Measurements from ENCODE around the gene GLMN. TPM values are rescaled to one million over a fixed set of nuclear protein-coding genes. Genes with fewer than 3 reads are reported as not detected.

GLMN gene
- total and polyA plus RNA-seq, 2 donors = 17.9 to 33.2 TPM

GRCh38 chr1:92219028-92219427, 79.8 kb downstream of the GLMN start:
- Histone ChIP-seq H3K9me3 (ENCODE audit: control insufficient read depth in 2 of 2, insufficient read depth in 1 of 2, low read length in 1 of 2) (no peaks in the 10 kb centered on the region), H3K4me1 (ENCODE audit: control insufficient read depth in 2 of 2, insufficient read depth in 2 of 2, low read length in 2 of 2) (no peaks in the 10 kb centered on the region), H3K27ac (ENCODE audit: low read depth in 1 of 2, low read length in 1 of 2) (no peak overlapping the region), H3K36me3 (ENCODE audit: control insufficient read depth in 2 of 2, insufficient read depth in 2 of 2, low read length in 1 of 2) (no peaks in the 10 kb centered on the region), H3K4me3 (ENCODE audit: low read length in 2 of 2) (no peak overlapping the region), H3K27me3 (ENCODE audit: control insufficient read depth in 2 of 2, insufficient read depth in 1 of 2, low read length in 1 of 2) (no peaks in the 10 kb centered on the region)
- no peak for DNase-seq (ENCODE audit: low read depth in 6 of 9, low spot score in 9 of 9)

GRCh38 chr1:92218559-92218958, 80.2 kb downstream of the GLMN start:
- no peak overlapping the region for H3K4me3 ChIP-seq (ENCODE audit: low read length in 2 of 2)
- H3K27me3 ChIP-seq (ENCODE audit: control insufficient read depth in 2 of 2, insufficient read depth in 1 of 2, low read length in 1 of 2) = no peaks in the 10 kb centered on the region
- H3K4me1 ChIP-seq (ENCODE audit: control insufficient read depth in 2 of 2, insufficient read depth in 2 of 2, low read length in 2 of 2) = no peaks in the 10 kb centered on the region
- no peaks in the 10 kb centered on the region for H3K36me3 ChIP-seq (ENCODE audit: control insufficient read depth in 2 of 2, insufficient read depth in 2 of 2, low read length in 1 of 2)
- WGBS = 93% methylated on average over 14 of the region's 14 CpGs
- no peaks in the 10 kb centered on the region for H3K9me3 ChIP-seq (ENCODE audit: control insufficient read depth in 2 of 2, insufficient read depth in 1 of 2, low read length in 1 of 2)
- H3K27ac ChIP-seq (ENCODE audit: low read depth in 1 of 2, low read length in 1 of 2) = no peak overlapping the region
- no peak for DNase-seq (ENCODE audit: low read depth in 6 of 9, low spot score in 9 of 9)

GRCh38 chr1:92217721-92218120, 81.1 kb downstream of the GLMN start, which contains the start of gene C1orf146:
TSS of gene C1orf146 (plus strand) at chr1:92217915. CDS start at chr1:92231421, 13,506 bp downstream.
- H3K9me3 ChIP-seq (ENCODE audit: control insufficient read depth in 2 of 2, insufficient read depth in 1 of 2, low read length in 1 of 2) = no peaks in the 10 kb centered on the region
- 96% methylated on average over 27 of the region's 27 CpGs for WGBS
- H3K4me3 ChIP-seq (ENCODE audit: low read length in 2 of 2) = no peak within 1 kb of the TSS
- DNase-seq (ENCODE audit: low read depth in 6 of 9, low spot score in 9 of 9) = no peak
- H3K27ac ChIP-seq (ENCODE audit: low read depth in 1 of 2, low read length in 1 of 2) = no peak within 1 kb of the TSS
- no peaks in the 10 kb centered on the region for H3K4me1 ChIP-seq (ENCODE audit: control insufficient read depth in 2 of 2, insufficient read depth in 2 of 2, low read length in 2 of 2)
- H3K36me3 ChIP-seq (ENCODE audit: control insufficient read depth in 2 of 2, insufficient read depth in 2 of 2, low read length in 1 of 2) = no peaks in the 10 kb centered on the region
- no peaks in the 10 kb centered on the region for H3K27me3 ChIP-seq (ENCODE audit: control insufficient read depth in 2 of 2, insufficient read depth in 1 of 2, low read length in 1 of 2)

GRCh38 chr1:92211166-92211565, 87.6 kb downstream of the GLMN start:
- Histone ChIP-seq H3K27ac (ENCODE audit: low read depth in 1 of 2, low read length in 1 of 2) (no peak overlapping the region), H3K27me3 (ENCODE audit: control insufficient read depth in 2 of 2, insufficient read depth in 1 of 2, low read length in 1 of 2) (no peaks in the 10 kb centered on the region), H3K4me1 (ENCODE audit: control insufficient read depth in 2 of 2, insufficient read depth in 2 of 2, low read length in 2 of 2) (no peaks in the 10 kb centered on the region), H3K4me3 (ENCODE audit: low read length in 2 of 2) (no peak overlapping the region), H3K36me3 (ENCODE audit: control insufficient read depth in 2 of 2, insufficient read depth in 2 of 2, low read length in 1 of 2) (no peaks in the 10 kb centered on the region), H3K9me3 (ENCODE audit: control insufficient read depth in 2 of 2, insufficient read depth in 1 of 2, low read length in 1 of 2) (peaks cover 0 to 1% of the 10 kb centered on the region in 2 donors)
- no peak for DNase-seq (ENCODE audit: low read depth in 6 of 9, low spot score in 9 of 9)
- 96% methylated on average over 2 of the region's 2 CpGs for WGBS

GRCh38 chr1:92210701-92211100, 88.1 kb downstream of the GLMN start:
- Histone ChIP-seq H3K36me3 (ENCODE audit: control insufficient read depth in 2 of 2, insufficient read depth in 2 of 2, low read length in 1 of 2) (no peaks in the 10 kb centered on the region), H3K4me1 (ENCODE audit: control insufficient read depth in 2 of 2, insufficient read depth in 2 of 2, low read length in 2 of 2) (no peaks in the 10 kb centered on the region), H3K9me3 (ENCODE audit: control insufficient read depth in 2 of 2, insufficient read depth in 1 of 2, low read length in 1 of 2) (peaks cover 0 to 1% of the 10 kb centered on the region in 2 donors), H3K27ac (ENCODE audit: low read depth in 1 of 2, low read length in 1 of 2) (no peak overlapping the region), H3K4me3 (ENCODE audit: low read length in 2 of 2) (no peak overlapping the region), H3K27me3 (ENCODE audit: control insufficient read depth in 2 of 2, insufficient read depth in 1 of 2, low read length in 1 of 2) (no peaks in the 10 kb centered on the region)
- peak in 1 of 9 donors; percentile 7 for DNase-seq (ENCODE audit: low read depth in 6 of 9, low spot score in 9 of 9)
- 2% methylated on average over 2 of the region's 2 CpGs for WGBS

- no peaks in the 10 kb centered on the region for H3K4me1 ChIP-seq (ENCODE audit: control insufficient read depth in 2 of 2, insufficient read depth in 2 of 2, low read length in 2 of 2)
- peaks cover 0 to 1% of the 10 kb centered on the region in 2 donors for H3K9me3 ChIP-seq (ENCODE audit: control insufficient read depth in 2 of 2, insufficient read depth in 1 of 2, low read length in 1 of 2)
- no peaks in the 10 kb centered on the region for H3K36me3 ChIP-seq (ENCODE audit: control insufficient read depth in 2 of 2, insufficient read depth in 2 of 2, low read length in 1 of 2)
- H3K27me3 ChIP-seq (ENCODE audit: control insufficient read depth in 2 of 2, insufficient read depth in 1 of 2, low read length in 1 of 2) = no peaks in the 10 kb centered on the region
- no peak overlapping the region for H3K27ac ChIP-seq (ENCODE audit: low read depth in 1 of 2, low read length in 1 of 2)
- DNase-seq (ENCODE audit: low read depth in 6 of 9, low spot score in 9 of 9) = no peak
- H3K4me3 ChIP-seq (ENCODE audit: low read length in 2 of 2) = no peak overlapping the region
Observed at GRCh38 chr1:92203105-92203504, 95.7 kb downstream of the GLMN start.

GRCh38 chr1:92201973-92202372, 96.8 kb downstream of the GLMN start:
- Histone ChIP-seq H3K4me3 (ENCODE audit: low read length in 2 of 2) (no peak overlapping the region), H3K27me3 (ENCODE audit: control insufficient read depth in 2 of 2, insufficient read depth in 1 of 2, low read length in 1 of 2) (no peaks in the 10 kb centered on the region), H3K36me3 (ENCODE audit: control insufficient read depth in 2 of 2, insufficient read depth in 2 of 2, low read length in 1 of 2) (no peaks in the 10 kb centered on the region), H3K27ac (ENCODE audit: low read depth in 1 of 2, low read length in 1 of 2) (no peak overlapping the region), H3K4me1 (ENCODE audit: control insufficient read depth in 2 of 2, insufficient read depth in 2 of 2, low read length in 2 of 2) (no peaks in the 10 kb centered on the region), H3K9me3 (ENCODE audit: control insufficient read depth in 2 of 2, insufficient read depth in 1 of 2, low read length in 1 of 2) (peaks cover 0 to 1% of the 10 kb centered on the region in 2 donors)
- 82% methylated on average over 5 of the region's 5 CpGs for WGBS
- DNase-seq (ENCODE audit: low read depth in 6 of 9, low spot score in 9 of 9) = peak in 6 of 9 donors; percentile 6 to 44 (median 16)

Other genes with a start within 250 kb of the GLMN start
- 0.28 TPM for gene SETSIP, start 223.6 kb downstream of the GLMN start, total RNA-seq
- gene SETSIP, start 223.6 kb downstream of the GLMN start, polyA plus RNA-seq = 0.02 TPM
- 2.9 TPM for gene BTBD8, start 218.6 kb downstream of the GLMN start, total RNA-seq
- gene BTBD8, start 218.6 kb downstream of the GLMN start, polyA plus RNA-seq = 3.3 TPM
- gene C1orf146, start 81.1 kb downstream of the GLMN start, total RNA-seq = not detected
- not detected for gene C1orf146, start 81.1 kb downstream of the GLMN start, polyA plus RNA-seq
- 38.2 TPM for gene RPAP2, start 72 bp upstream of the GLMN start, total RNA-seq
- 12.2 TPM for gene RPAP2, start 72 bp upstream of the GLMN start, polyA plus RNA-seq
- gene GFI1, start 187.9 kb upstream of the GLMN start, total RNA-seq = 38.8 TPM
- gene GFI1, start 187.9 kb upstream of the GLMN start, polyA plus RNA-seq = 12.6 TPM